ENCODE results near the gene SCGB3A1.

The SCGB3A1 gene

DNA sequence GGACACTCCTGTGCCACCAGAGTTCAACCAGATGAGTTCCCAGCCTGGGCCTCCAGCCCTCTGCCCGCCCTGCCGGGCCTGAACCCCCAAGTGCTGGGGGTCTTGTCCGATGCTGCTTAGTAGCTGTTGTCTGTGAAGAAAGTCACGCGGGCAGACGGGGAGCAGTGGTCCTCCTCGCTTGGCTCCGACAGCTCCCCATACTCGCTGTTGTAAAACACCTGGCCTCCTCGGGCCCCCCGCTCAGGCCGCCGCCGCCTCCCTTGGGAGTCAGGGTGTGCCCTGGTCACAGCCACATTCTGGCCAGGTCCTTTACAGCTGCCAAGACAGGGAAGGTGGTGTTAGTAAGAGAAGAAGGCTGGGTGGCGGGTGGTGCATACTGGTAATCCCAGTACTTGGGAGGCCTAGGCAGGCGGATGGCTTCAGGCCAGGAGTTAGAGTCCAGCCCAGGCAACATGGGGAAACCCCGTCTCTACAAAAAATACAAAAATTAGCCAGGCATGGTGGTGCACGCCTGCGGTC lies 11.8 kb upstream of the SCGB3A1 start:
- DNase-seq, result no peak

GRCh38 chr5:180602481-180603075 lies 11.3 kb upstream of the SCGB3A1 start:
- DNase-seq, result no peak

DNA sequence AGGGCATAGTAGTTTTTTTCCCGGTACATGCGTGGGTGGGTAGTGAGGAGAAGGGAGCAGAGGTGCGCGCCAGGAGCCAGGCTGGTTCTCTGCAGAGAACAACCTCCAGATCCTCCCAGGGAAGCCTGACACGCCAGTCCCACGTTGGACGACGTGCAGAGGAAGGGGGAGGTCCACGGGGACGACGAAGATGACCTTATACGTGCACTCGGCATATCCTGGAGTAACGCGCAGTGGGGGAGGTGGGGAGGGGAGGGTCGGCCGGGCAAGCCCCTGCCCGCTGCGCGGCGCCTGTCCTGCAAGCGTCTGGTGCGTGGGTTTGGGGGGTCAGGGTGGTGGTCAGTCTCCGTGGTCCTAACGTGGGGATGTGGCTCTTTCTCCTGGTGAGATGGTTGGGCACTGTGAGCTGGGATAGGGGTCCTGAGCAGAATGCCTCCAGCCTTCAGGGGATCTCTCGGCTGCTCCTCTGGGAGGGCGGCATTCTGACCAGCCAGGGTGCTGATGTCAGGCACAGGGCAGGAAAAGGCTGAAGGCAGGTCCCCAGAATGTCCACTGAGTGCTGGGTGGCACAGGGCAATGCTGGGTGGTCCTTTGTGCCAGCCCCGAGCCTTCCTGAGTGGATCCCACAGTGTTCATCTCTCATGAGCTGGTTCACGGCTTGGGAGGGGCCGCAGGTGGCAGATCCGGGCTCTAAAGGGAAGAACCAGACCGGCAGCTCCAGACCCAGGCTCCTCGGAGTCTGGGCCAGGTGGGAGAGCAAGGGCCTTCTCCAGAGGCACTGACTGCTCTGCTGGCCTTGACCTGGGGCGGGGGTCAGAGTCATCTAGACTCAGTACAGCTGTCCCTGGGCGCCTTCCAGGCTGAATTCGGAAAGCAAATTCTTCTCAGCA lies 10.5 kb upstream of the SCGB3A1 start:
- no peak for DNase-seq

GRCh38 chr5:180600554-180601041 lies 9.3 kb upstream of the SCGB3A1 start:
- DNase-seq, result no peak

- DNase-seq, result no peak
Measured at GRCh38 chr5:180599981-180600553, 8.8 kb upstream of the SCGB3A1 start.

DNA sequence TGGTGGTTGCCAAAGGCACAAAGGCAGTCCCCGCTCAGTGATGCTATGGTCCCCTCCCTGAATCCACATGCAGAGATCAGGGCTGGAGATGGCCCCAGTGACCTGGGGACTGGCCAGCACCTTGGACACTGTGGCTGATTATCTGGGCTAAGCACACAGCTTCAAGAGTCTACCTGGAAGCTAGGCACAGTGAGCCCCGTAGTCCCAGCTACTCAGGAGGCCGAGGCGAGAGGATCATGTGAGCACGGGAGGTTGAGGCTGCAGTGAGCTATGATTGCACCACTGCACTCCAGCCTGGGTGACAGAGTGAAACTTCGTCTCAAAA lies 8.3 kb upstream of the SCGB3A1 start:
- no peak for DNase-seq

- DNase-seq, result no peak
Measured at GRCh38 chr5:180598797-180599589, 7.7 kb upstream of the SCGB3A1 start.

DNA sequence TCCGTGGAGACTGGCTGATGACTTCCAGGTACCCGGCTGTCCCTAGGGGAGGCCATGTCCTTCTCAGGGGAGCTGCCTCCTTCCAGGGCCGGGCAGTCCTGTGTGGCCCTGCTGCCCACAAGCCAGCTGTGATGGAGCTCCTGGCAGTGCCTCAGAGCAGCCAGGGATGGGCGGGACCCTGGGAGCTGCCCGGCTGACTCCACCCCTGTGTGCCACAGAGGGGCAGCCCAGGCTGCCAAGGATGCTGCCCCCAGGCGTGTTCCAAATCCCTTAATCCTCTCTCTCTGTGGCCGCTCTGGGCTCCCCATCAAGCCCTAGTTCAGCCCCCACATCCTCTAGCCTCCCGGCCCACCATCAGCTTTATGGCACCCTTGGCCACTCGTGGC lies 7.0 kb upstream of the SCGB3A1 start:
- DNase-seq, result no peak

DNA sequence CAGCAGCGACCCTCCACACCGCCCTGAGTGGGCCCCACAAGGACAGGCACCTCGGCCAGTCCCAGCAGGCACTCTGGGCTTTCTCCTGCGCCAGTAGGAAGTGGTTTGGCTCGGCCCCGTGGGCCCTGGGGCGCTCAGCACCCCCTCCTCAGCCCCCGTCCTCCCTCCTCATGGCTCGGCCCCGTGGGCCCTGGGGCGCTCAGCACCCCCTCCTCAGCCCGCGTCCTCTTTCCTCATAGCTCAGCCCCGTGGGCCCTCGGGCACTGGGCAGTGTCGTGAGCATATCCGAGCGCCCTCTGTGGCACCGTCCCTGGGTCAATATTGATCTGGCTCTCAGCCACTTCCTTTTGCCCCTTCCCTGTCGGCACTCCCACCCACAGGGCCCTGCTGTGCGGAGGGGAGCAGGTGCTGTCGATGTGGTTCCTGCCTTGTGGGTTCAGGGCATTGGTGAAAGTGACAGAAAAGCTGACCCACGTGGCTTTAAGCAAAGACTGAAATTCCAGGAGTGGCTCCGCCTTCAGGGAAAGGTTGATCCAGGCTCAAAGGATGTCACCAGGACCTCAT lies 5.5 kb upstream of the SCGB3A1 start:
- no peak for DNase-seq

DNA sequence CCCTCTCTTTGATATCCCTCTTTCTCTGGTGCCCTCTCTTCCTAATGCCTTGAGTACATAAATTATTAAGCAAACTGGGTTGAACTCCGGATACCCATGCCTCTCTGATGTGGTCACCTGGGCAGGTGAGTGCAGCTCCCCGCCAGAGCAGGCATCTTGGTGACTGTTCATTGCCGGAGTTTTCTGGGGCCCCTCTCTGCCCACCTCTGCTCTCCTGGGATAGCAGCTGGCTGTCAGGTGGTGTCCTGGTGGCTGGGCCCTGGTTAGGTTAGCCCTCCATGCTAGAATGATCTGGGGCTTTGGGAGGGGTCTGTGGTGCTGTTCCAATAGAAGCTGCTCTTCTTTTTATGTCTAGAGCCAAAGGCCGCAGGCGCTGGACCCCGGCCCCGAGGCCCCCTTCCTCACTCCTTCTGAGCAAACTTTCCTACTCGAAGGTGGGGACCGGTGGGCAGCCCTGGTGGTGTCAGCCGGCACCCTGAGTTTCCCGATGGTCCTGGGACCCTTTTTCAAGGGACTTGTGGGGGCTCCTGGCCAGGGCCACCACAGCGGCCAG lies 4.9 kb upstream of the SCGB3A1 start:
- no peak for DNase-seq

GRCh38 chr5:180595381-180596114 lies 4.2 kb upstream of the SCGB3A1 start:
- DNase-seq, result no peak

GRCh38 chr5:180595046-180595379 lies 3.7 kb upstream of the SCGB3A1 start:
- no peak for DNase-seq

DNA sequence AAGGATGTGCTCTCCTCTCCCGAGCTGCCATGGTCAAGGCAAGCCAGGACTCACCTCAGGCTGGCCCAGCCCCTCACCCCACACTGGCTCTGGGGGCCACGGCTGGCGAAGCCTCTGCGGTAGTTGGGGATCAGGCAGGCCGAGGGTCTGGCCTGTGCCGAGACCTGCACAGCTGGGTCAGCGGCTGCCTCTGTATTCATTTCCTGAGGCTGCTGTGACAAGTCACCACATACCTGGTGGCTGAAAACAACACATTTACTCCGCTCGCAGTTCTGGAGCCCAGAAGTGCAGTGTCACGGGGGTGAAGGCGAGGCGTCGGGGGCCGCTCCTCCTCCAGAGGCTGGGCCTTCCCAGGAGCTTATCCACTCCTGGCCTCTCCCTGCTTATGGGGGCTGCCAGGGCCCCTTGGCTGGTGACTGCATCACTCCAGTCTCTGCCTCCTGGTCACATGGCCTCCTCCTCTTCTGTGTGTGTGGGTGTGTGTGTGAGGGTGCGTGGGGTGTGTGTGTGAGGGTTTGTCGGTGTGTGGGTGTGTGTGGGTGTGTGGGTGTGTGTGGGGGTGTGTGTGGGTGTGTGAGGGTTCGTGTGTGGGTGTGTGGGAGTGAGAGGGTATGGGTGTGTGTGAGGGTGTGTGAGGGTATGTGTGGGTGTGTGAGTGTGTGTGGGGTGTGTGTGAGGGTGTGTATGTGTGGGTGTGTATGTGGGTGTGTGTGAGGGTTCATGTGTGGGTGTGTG lies 3.2 kb upstream of the SCGB3A1 start:
- no peak for DNase-seq

DNA sequence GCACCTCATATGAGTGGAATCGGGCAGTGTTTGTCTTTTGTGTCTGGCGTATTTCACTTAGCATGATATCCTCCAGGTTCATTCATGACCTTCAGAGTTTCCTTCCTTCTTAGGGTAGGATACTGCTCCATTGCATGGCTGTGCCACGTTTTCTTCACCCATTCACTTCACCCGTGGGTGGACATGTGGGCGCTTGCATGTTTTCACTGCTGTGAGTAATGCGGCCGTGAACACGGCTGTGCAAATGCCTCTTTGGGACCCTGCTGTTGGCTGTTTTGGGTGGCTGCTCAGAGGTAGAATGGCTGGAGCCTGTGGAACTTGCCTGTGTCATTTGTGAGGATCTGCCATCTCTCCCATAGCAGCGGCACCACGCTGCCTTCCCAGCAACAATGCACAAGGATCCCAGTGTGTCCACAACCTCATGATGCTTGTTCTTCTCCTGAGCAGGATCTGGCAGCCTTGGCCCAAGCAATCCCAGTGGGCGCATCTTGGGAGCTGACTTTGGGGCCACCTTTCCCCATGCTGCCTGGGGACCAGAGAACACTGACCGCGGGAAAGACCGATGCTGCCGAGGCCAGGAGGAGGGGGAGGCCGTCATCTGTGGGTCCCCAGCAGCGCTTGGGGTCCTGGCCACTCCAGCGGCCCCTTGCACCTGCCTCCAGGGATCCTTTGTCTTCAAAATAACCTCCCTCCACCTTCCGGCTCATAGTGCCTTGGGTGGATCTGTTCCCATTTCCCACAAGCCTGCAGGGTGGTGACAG lies 2.3 kb upstream of the SCGB3A1 start:
- DNase-seq, result no peak

DNA sequence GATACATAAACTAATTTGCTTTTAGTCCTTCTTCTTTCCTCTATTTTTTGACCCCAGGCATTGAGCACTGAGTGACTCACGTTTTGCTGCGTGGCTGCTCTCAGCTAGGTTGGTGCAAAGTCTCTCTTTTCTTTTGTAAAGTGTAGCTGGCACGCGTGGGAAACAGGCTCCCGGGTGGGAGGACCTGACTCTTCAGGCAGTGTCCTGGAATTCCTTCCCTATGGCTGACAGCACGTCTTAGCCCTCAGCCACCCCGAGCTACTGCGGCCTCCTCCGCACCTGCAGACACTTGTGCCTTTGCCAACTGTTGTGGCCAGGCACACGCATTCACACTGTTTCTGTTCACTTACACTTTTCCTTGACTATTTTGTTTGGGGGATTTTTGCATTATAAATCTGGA lies 877 bp upstream of the SCGB3A1 start:
- no peak for DNase-seq

DNA sequence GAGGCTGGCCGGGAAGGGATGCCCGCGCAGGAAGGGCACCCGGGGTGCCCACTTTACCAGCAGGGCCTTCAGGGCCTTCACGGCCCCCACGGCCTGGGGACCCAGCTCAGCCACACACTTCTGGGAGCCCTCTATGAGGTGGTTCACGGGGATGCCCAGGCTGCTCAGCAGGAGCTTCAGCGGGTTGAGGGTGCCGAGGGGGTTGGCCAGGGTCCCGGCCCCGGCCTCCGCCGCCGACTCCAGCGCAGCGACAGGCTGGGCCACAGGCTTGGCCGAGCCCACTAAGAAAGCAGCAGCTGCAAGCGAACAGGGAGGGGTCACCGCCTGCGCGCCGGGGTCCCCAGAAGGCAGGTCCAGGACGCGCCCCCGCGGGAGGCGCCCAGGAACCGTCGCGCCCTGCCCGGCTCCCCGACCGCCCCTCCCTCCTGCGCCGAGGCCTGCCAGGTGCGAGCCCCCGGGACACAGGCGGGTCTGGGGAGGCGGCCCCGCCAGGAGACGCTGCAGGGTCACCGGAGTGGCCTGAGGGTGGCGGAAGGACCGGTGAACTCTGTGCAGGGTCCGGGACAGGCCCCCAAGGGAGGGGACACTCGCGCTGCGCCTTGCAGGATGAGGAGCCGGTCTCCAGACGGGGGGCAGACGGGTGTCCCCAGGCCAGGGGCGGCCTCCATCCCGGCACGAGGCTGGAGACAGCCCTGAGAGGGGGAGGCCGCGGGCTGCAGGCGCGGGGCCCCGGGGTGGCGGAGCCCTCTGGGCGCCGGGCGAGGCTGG lies 572 bp downstream of the SCGB3A1 start:
- no peak for DNase-seq

DNA sequence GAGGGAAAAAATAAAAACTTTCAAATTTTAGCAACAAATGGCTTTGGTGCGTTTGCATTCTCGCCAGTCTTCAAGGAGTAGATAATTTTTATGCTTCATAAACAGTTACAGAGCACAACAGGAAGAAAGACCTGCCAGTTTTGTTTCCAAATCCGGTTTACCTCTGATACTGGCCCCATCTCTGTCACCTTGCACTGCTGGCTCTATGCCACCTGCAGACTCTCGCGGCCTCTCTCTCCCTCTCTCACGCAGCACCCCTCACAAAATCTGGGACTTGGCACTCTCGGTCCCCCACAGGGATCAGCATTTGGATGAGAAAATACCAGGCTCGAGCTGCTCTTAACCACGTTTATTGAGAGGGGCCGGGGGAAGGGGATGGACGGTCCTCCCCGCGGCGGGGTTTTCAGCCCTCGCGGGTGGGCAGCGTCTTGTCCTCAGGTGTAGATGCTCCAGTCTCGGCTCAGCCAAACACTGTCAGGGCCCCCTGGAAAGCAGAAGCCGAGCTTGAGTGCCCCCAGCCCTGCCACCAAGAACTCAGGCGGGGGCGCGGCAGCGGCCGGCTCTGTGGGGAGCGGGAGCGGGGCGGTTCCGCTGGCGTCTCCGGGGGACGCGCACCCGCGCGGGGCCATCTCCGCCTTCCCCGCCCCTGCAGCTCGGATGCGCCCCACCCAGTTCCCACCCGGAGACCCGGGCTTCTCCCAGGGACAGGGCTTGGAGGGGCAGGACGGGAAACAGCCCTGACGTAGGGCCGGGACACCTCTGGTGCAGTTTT lies 1.3 kb downstream of the SCGB3A1 start:
- no peak for DNase-seq

GRCh38 chr5:180586870-180587269 lies 4.4 kb downstream of the SCGB3A1 start:
- DNase-seq, result no peak

DNA sequence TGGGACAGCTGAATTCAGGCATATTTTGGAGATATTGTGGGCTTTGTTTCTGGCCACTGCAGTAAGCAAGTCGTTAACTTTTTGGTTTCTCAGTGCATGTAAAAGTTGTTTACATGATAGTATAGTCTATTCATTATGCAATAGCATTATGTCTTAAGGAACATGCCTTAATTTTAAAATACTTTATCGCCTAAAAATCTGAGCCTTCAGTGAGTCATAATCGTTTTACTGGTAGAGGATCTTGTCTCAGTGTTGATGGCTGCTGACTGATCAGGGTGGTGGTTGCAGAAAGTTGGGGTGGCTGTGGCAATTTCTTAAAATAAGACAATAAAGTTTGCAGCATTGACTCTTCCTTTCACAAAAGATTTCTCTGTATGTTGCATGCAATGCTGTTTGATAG lies 5.1 kb downstream of the SCGB3A1 start:
- DNase-seq, result no peak

Data from activated effector memory CD4-positive, alpha-beta T cell treated with Interleukin-2 at 50 U/mL for 16 hours (primary cell).